A549 (cell line): ENCODE data around the gene COX6A1.
"Not testable (repeated sequence)": the region's sequence is repeated elsewhere in the genome, so short reads cannot be mapped to it uniquely, and the experiment has no call there.

Source experiments
- CHD2 ChIP-seq: fragments of 150-350 bp; IDR thresholded peaks from 2 replicates; pipeline ENCODE4 v1.6.1; 2014; ENCODE audit warnings: low read length; ENCODE audit not compliant: partially characterized antibody
- CTCF ChIP-seq: fragments of >200 bp; sonication (Bioruptor Twin); formaldehyde crosslinking; IDR thresholded peaks from 3 replicates; pipeline ENCODE4 v1.5.1; 2016
- JUN ChIP-seq, 2 experiments: fragments of >200 bp; sonication (Bioruptor Twin); formaldehyde crosslinking; IDR thresholded peaks; 2 replicates in 1 of 2; 3 replicates in 1 of 2; pipeline ENCODE4 v1.6.1; 2016 to 2017
- MAFK ChIP-seq: fragments of 450-650 bp; IDR thresholded peaks from 2 replicates; pipeline ENCODE4 v1.6.1; 2014; ENCODE audit not compliant: partially characterized antibody
- NFE2L2 ChIP-seq: fragments of 150-350 bp; conservative IDR thresholded peaks from 2 replicates; pipeline ENCODE4 v1.6.1; 2014; ENCODE audit warnings: low read length
- POLR2A ChIP-seq: IDR thresholded peaks from 2 replicates; pipeline ENCODE4 v1.6.1; 2012; ENCODE audit warnings: mild to moderate bottlenecking, low read length
- RAD21 ChIP-seq, 2 experiments: fragments of >200 bp in 1 of 2; sonication (Bioruptor Twin) in 1 of 2; formaldehyde crosslinking in 1 of 2; IDR thresholded peaks in 1 of 2; conservative IDR thresholded peaks in 1 of 2; 2 replicates in 1 of 2; 3 replicates in 1 of 2; pipeline ENCODE4 v1.6.1; 2012 to 2018; ENCODE audit warnings: inconsistent platforms in 1 of 2
- REST ChIP-seq: fragments of 200-600 bp; sonication (generic); IDR thresholded peaks from 2 replicates; pipeline ENCODE4 v1.6.1; 2016; ENCODE audit warnings: antibody characterized with exemption, mild to moderate bottlenecking, moderate library complexity
- SMC3 ChIP-seq: fragments of >200 bp; sonication (Bioruptor Twin); formaldehyde crosslinking; IDR thresholded peaks from 3 replicates; pipeline ENCODE4 v1.6.1; 2018; ENCODE audit warnings: inconsistent platforms
- TP53 ChIP-seq: fragments of 250-450 bp; sonication (Bioruptor Pico); IDR thresholded peaks from 2 replicates; pipeline ENCODE4 v1.5.0; 2021; ENCODE audit warnings: mild to moderate bottlenecking, moderate library complexity

GRCh38 chr12:120452524-120452923, 14.6 kb downstream of the COX6A1 start:
- not testable (repeated sequence) for TF ChIP-seq CTCF; CHD2; POLR2A; SMC3; TP53 (CRISPR knock-in tag); NFE2L2; REST; RAD21 (conservative IDR thresholded peaks at IDR 0.05 in 1 of 2, IDR thresholded peaks at IDR 0.05 in 1 of 2); MAFK
- TF ChIP-seq JUN (IDR thresholded peaks at IDR 0.05), result 0 out of 5 replicates have a peak, but pooled peaks of 1 of the 2 experiments have one; percentile 15
